ENCODE data around the gene SCML1. TPM values are rescaled to one million over a fixed set of nuclear protein-coding genes. Genes with fewer than 3 reads are reported as not detected.
A peak's percentile ranks its signal among the peaks of the same experiment; 100 is the strongest.

The SCML1 gene
- total and polyA plus RNA-seq, 10 of the 15 experiments (the other 5 are each of a cell fraction or from before 2014, with no cell fraction given), result 0.62 to 48.3 (median 1.6) TPM

DNA sequence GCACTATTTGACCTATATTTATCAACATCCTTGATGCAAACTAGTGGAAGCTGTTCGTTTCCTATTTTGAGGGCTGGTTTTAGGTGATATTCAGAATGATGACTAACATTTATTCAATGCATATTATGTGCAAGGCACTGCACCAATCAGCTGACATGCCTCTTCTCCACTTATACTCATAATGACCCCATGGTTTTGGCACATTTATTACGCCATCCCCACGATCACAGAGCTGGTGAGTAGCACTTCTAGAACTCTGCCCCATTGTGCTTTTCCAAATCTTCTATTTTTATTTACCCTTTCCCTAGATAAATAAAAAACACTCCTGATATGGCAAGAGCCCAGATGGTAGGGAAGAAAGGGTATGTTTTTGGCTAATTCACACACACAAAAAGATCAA lies 13.1 kb downstream of the SCML1 start:
- intact Hi-C loops (cut with micrococcal nuclease; ENCODE audit: unreplicated experiment) (no loop called here), in situ Hi-C loops (cut with MboI) (no loop called here)

DNA sequence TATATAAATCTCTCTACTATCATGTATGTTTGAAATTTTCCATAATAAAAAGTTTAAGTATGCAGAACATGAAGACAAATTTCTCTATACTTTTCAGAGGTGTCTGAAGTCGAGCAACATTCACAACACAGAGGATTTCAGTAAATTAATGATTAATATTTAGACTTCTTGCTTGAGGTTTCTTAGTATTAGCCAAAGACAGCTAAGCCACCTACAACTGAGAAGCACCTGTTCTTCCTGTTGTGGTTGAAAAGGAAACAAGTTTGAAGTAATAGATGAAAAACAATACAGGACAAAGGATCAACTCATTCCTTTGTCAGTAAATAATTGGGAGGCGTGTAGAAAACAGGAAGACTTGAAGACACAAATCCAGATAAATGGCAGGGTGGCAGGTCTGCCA lies 21.1 kb downstream of the SCML1 start:
- SMC1A ChIA-PET (ENCODE audit: uncharacterized antibody, unreplicated experiment), result no interaction called here
- POLR2A ChIA-PET, result no interaction called here
- H4K20me1 ChIP-seq (ENCODE audit: control insufficient read depth, insufficient read depth), result no peaks in the 10 kb centered on the region
- FAIRE-seq (no peak), ATAC-seq (peak; percentile 68), DNase-seq (ENCODE audit: low read depth, low spot score) (no peak)
- no peak overlapping the region for H3K4me2 ChIP-seq (ENCODE audit: control insufficient read depth, insufficient read depth)
- H3K9ac ChIP-seq (ENCODE audit: control insufficient read depth, insufficient read depth, low read length), result no peak overlapping the region
- no peak overlapping the region for H3K27ac ChIP-seq (ENCODE audit: control insufficient read depth, insufficient read depth)
- no peak overlapping the region for H2AFZ ChIP-seq (ENCODE audit: control insufficient read depth, low read depth, low read length)
- no peaks in the 10 kb centered on the region for H3K79me2 ChIP-seq (ENCODE audit: control insufficient read depth, insufficient read depth, low read length)
- no peaks in the 10 kb centered on the region for H3K4me1 ChIP-seq (ENCODE audit: control insufficient read depth, insufficient read depth, low read length)
- CTCF ChIA-PET, result no interaction called here
- H3K4me3 ChIP-seq, result no peak overlapping the region
- H3K9me3 ChIP-seq (replicated peaks; ENCODE audit: control insufficient read depth, insufficient read depth, low read length), result no peaks in the 10 kb centered on the region
- no TSS peak for BruUV-seq (replicated peaks)
- WGBS (ENCODE audit: insufficient coverage, insufficient replicate concordance, low lambda C conversion rate, missing lambda C conversion rate), result 0% methylated on average over 2 of the region's 2 CpGs
- intact Hi-C loops (cut with micrococcal nuclease; ENCODE audit: unreplicated experiment) (no loop called here), in situ Hi-C loops (cut with MboI) (no loop called here)
- H3K36me3 ChIP-seq (ENCODE audit: control insufficient read depth in 2 of 2, insufficient read depth in 2 of 2, low read length in 1 of 2), result no peaks in the 10 kb centered on the region
- no peaks in the 10 kb centered on the region for H3K27me3 ChIP-seq (replicated peaks in 1 of 2; ENCODE audit: control insufficient read depth in 2 of 2, insufficient read depth in 2 of 2, low read length in 1 of 2)
- RAD21 ChIA-PET (ENCODE audit: unreplicated experiment), result no interaction called here
- TF ChIP-seq TCF3 (IDR thresholded peaks at IDR 0.05; ENCODE audit: borderline replicate concordance, insufficient read depth, low read depth, low read length) (no peak), CBX5 (IDR thresholded peaks at IDR 0.05; ENCODE audit: low read depth) (no peak), EZH2 (IDR thresholded peaks at IDR 0.05; ENCODE audit: borderline replicate concordance, control insufficient read depth, low read depth, low read length) (no peak), STAT1 (conservative IDR thresholded peaks at IDR 0.05) (no peak), SIN3A (IDR thresholded peaks at IDR 0.05; ENCODE audit: low read depth, low read length) (no peak), CHD4 (IDR thresholded peaks at IDR 0.05) (no peak), NFXL1 (IDR thresholded peaks at IDR 0.05; ENCODE audit: borderline replicate concordance) (no peak), FOS (IDR thresholded peaks at IDR 0.05; ENCODE audit: borderline replicate concordance, extremely low read depth, insufficient read length) (no peak)
- TF ChIP-seq, protein P1, sequence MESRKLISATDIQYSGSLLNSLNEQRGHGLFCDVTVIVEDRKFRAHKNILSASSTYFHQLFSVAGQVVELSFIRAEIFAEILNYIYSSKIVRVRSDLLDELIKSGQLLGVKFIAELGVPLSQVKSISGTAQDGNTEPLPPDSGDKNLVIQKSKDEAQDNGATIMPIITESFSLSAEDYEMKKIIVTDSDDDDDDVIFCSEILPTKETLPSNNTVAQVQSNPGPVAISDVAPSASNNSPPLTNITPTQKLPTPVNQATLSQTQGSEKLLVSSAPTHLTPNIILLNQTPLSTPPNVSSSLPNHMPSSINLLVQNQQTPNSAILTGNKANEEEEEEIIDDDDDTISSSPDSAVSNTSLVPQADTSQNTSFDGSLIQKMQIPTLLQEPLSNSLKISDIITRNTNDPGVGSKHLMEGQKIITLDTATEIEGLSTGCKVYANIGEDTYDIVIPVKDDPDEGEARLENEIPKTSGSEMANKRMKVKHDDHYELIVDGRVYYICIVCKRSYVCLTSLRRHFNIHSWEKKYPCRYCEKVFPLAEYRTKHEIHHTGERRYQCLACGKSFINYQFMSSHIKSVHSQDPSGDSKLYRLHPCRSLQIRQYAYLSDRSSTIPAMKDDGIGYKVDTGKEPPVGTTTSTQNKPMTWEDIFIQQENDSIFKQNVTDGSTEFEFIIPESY (IDR thresholded peaks at IDR 0.05), result no peak
- TF ChIP-seq, protein P2, sequence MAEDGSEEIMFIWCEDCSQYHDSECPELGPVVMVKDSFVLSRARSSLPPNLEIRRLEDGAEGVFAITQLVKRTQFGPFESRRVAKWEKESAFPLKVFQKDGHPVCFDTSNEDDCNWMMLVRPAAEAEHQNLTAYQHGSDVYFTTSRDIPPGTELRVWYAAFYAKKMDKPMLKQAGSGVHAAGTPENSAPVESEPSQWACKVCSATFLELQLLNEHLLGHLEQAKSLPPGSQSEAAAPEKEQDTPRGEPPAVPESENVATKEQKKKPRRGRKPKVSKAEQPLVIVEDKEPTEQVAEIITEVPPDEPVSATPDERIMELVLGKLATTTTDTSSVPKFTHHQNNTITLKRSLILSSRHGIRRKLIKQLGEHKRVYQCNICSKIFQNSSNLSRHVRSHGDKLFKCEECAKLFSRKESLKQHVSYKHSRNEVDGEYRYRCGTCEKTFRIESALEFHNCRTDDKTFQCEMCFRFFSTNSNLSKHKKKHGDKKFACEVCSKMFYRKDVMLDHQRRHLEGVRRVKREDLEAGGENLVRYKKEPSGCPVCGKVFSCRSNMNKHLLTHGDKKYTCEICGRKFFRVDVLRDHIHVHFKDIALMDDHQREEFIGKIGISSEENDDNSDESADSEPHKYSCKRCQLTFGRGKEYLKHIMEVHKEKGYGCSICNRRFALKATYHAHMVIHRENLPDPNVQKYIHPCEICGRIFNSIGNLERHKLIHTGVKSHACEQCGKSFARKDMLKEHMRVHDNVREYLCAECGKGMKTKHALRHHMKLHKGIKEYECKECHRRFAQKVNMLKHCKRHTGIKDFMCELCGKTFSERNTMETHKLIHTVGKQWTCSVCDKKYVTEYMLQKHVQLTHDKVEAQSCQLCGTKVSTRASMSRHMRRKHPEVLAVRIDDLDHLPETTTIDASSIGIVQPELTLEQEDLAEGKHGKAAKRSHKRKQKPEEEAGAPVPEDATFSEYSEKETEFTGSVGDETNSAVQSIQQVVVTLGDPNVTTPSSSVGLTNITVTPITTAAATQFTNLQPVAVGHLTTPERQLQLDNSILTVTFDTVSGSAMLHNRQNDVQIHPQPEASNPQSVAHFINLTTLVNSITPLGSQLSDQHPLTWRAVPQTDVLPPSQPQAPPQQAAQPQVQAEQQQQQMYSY (CRISPR knock-in tag; IDR thresholded peaks at IDR 0.05), result no peak

More for the DNA sequence above, 13.1 kb downstream of the SCML1 start:
- H3K4me2 ChIP-seq (ENCODE audit: control insufficient read depth, insufficient read depth), result no peak overlapping the region
- ChIA-PET CTCF (no interaction called here), RAD21 (ENCODE audit: unreplicated experiment) (no interaction called here), SMC1A (ENCODE audit: uncharacterized antibody, unreplicated experiment) (no interaction called here), POLR2A (no interaction called here)
- H3K4me1 ChIP-seq (ENCODE audit: control insufficient read depth, insufficient read depth, low read length), result no peaks in the 10 kb centered on the region
- DNase-seq (ENCODE audit: low read depth, low spot score), result no peak
- ATAC-seq, result no peak
- WGBS (ENCODE audit: insufficient coverage, insufficient replicate concordance, low lambda C conversion rate, missing lambda C conversion rate), result 2% methylated on average over 3 of the region's 3 CpGs
- no peak overlapping the region for H3K27ac ChIP-seq (ENCODE audit: control insufficient read depth, insufficient read depth)
- TF ChIP-seq WRNIP1 (IDR thresholded peaks at IDR 0.05; ENCODE audit: borderline replicate concordance, low read depth, low read length) (no peak), NFYB (IDR thresholded peaks at IDR 0.05; ENCODE audit: insufficient read depth, low read depth, low read length) (no peak), IRF4 (IDR thresholded peaks at IDR 0.05; ENCODE audit: low read depth, low read length) (no peak), RCOR1 (conservative IDR thresholded peaks at IDR 0.05; ENCODE audit: low read depth, low read length) (no peak), NR2C1 (IDR thresholded peaks at IDR 0.05) (no peak)
- no TSS peak for BruUV-seq (replicated peaks)
- H3K27me3 ChIP-seq (replicated peaks in 1 of 2; ENCODE audit: control insufficient read depth in 2 of 2, insufficient read depth in 2 of 2, low read length in 1 of 2), result no peaks in the 10 kb centered on the region; a peak in 1 of 4 replicates
- no peaks in the 10 kb centered on the region for H3K79me2 ChIP-seq (ENCODE audit: control insufficient read depth, insufficient read depth, low read length)
- FAIRE-seq, result no peak
- no peak overlapping the region for H2AFZ ChIP-seq (ENCODE audit: control insufficient read depth, low read depth, low read length)
- no peaks in the 10 kb centered on the region for H3K36me3 ChIP-seq (ENCODE audit: control insufficient read depth in 2 of 2, insufficient read depth in 2 of 2, low read length in 1 of 2)
- no peak overlapping the region for H3K4me3 ChIP-seq
- H3K9ac ChIP-seq (ENCODE audit: control insufficient read depth, insufficient read depth, low read length), result no peak overlapping the region
- H4K20me1 ChIP-seq (ENCODE audit: control insufficient read depth, insufficient read depth), result no peaks in the 10 kb centered on the region; the same call in 1 of the 2 replicates
- H3K9me3 ChIP-seq (replicated peaks; ENCODE audit: control insufficient read depth, insufficient read depth, low read length), result no peaks in the 10 kb centered on the region
